GM23338 (cell line): ENCODE measurements around the gene RIT2. TPM values are rescaled to one million over a fixed set of nuclear protein-coding genes. Genes with fewer than 3 reads are reported as not detected.

Experiments
- ATAC-seq: fragments of 200-7000 bp; cut with Tn5 transposase; 3 replicates; pipeline ENCODE4 v1.9.1; 2020
- DNase-seq: peaks from one replicate; pipeline ENCODE4 v3.0.0-alpha.2; 2015; ENCODE audit warnings: low spot score
- H2AFZ ChIP-seq: fragments of 200-600 bp; sonication (generic); 2 replicates; pipeline ENCODE4 v1.8.0; 2016; ENCODE audit warnings: antibody characterized with exemption, mild to moderate bottlenecking, moderate library complexity
- H3F3A ChIP-seq: fragments of 200-600 bp; sonication (generic); replicated peaks from 2 replicates; pipeline ENCODE4 v1.8.0; 2017; ENCODE audit warnings: antibody characterized with exemption, mixed run types, low read depth
- H3K27ac ChIP-seq: fragments of 200-600 bp; sonication (generic); 2 replicates; pipeline ENCODE4 v1.6.1; 2016; ENCODE audit warnings: low read depth
- H3K27me3 ChIP-seq: fragments of 200-600 bp; sonication (generic); 2 replicates; pipeline ENCODE4 v1.8.0; 2016; ENCODE audit warnings: mild to moderate bottlenecking, mixed run types, moderate library complexity; ENCODE audit not compliant: insufficient read depth
- H3K36me3 ChIP-seq: fragments of 200-600 bp; sonication (generic); 2 replicates; pipeline ENCODE4 v1.8.0; 2016; ENCODE audit warnings: mild to moderate bottlenecking; ENCODE audit not compliant: insufficient read depth
- H3K4me1 ChIP-seq: fragments of 200-600 bp; sonication (generic); 2 replicates; pipeline ENCODE4 v1.8.0; 2016; ENCODE audit warnings: mild to moderate bottlenecking, moderate library complexity; ENCODE audit not compliant: insufficient read depth
- H3K4me2 ChIP-seq: fragments of 200-600 bp; sonication (generic); 2 replicates; pipeline ENCODE4 v1.7.1; 2017; ENCODE audit warnings: mixed run types
- H3K4me3 ChIP-seq: fragments of 200-600 bp; sonication (generic); 2 replicates; pipeline ENCODE4 v1.6.1; 2016; ENCODE audit warnings: mixed run types
- H3K79me2 ChIP-seq: fragments of 200-600 bp; sonication (generic); replicated peaks from 2 replicates; pipeline ENCODE4 v1.8.0; 2017; ENCODE audit warnings: mild to moderate bottlenecking; ENCODE audit not compliant: insufficient read depth
- H3K9me2 ChIP-seq: fragments of 200-600 bp; sonication (generic); 2 replicates; pipeline ENCODE4 v1.8.0; 2017; ENCODE audit not compliant: insufficient read depth
- H4K20me1 ChIP-seq: fragments of 200-600 bp; sonication (generic); replicated peaks from 2 replicates; pipeline ENCODE4 v1.8.0; 2017; ENCODE audit warnings: mild to moderate bottlenecking; ENCODE audit not compliant: insufficient read depth
- H3K27ac Mint-ChIP-seq: 2 replicates; pipeline ENCODE4 v1.8.0; 2020; ENCODE audit warnings: inconsistent platforms, mild to moderate bottlenecking, moderate library complexity, mixed read lengths
- H3K27me3 Mint-ChIP-seq: 3 replicates; pipeline ENCODE4 v1.8.0; 2022; ENCODE audit warnings: low read depth, mild to moderate bottlenecking, moderate library complexity, mixed read lengths, inconsistent platforms; ENCODE audit not compliant: insufficient read depth, poor library complexity
- H3K36me3 Mint-ChIP-seq: 3 replicates; pipeline ENCODE4 v1.8.0; 2021; ENCODE audit warnings: low read depth, mild to moderate bottlenecking, inconsistent platforms, moderate library complexity, mixed read lengths
- H3K4me1 Mint-ChIP-seq: 3 replicates; pipeline ENCODE4 v1.8.0; 2020; ENCODE audit warnings: mild to moderate bottlenecking, inconsistent platforms, mixed read lengths
- H3K4me3 Mint-ChIP-seq: 3 replicates; pipeline ENCODE4 v1.8.0; 2021; ENCODE audit warnings: moderate library complexity, mild to moderate bottlenecking, inconsistent platforms, mixed read lengths
- H3K9me3 Mint-ChIP-seq: 3 replicates; pipeline ENCODE4 v1.8.0; 2020; ENCODE audit warnings: moderate library complexity, mild to moderate bottlenecking, inconsistent platforms, mixed read lengths
- EZH2phosphoT487 ChIP-seq: fragments of 200-600 bp; sonication (generic); IDR thresholded peaks from one replicate; pipeline ENCODE4 v1.8.1; 2018; ENCODE audit warnings: antibody characterized with exemption; ENCODE audit not compliant: unreplicated experiment
- JUNB ChIP-seq: IDR thresholded peaks from one replicate; pipeline ENCODE4 v1.6.1; 2016; ENCODE audit warnings: antibody characterized with exemption; ENCODE audit not compliant: unreplicated experiment
- NANOG ChIP-seq: IDR thresholded peaks from 2 replicates; pipeline ENCODE4 v1.6.1; 2016; ENCODE audit warnings: antibody characterized with exemption, borderline replicate concordance
- POLR2AphosphoS5 ChIP-seq: IDR thresholded peaks from 2 replicates; pipeline ENCODE4 v1.6.1; 2016; ENCODE audit warnings: antibody characterized with exemption, low read depth
- STAT1 ChIP-seq: IDR thresholded peaks from one replicate; pipeline ENCODE4 v1.6.1; 2016; ENCODE audit warnings: antibody characterized with exemption; ENCODE audit not compliant: unreplicated experiment
- ZNF114 ChIP-seq: fragments of 250-450 bp; sonication (Bioruptor Pico); IDR thresholded peaks from 2 replicates; pipeline ENCODE4 v1.5.0; 2020; ENCODE audit warnings: mild to moderate bottlenecking, moderate library complexity
- ZNF331 ChIP-seq: fragments of 250-450 bp; sonication (Bioruptor Pico); IDR thresholded peaks from 2 replicates; pipeline ENCODE4 v1.5.0; 2020; ENCODE audit warnings: low read depth, mild to moderate bottlenecking, moderate library complexity
- polyA plus RNA-seq: library from polyadenylated mRNA; unstranded; fragments of >200 nt; fragmentation: Nextera tagmentation; extraction: Ambion mirVana; gene quantifications from 2 replicates; pipeline ENCODE4 v1.2.1, GENCODE V29; 2016
- total RNA-seq: library from RNA; depleted of rRNA; stranded (reverse); fragments of >200 nt; shearing (Covaris generic); gene quantifications from 2 replicates; pipeline ENCODE4 v1.2.3, GENCODE V29; 2014
- TF ChIP-seq, protein P1 (sequence below), 2 experiments: fragments of 200-600 bp in 1 of 2; sonication (generic) in 1 of 2; conservative IDR thresholded peaks; 2 replicates each; pipeline versions ENCODE4 v1.5.1 to v1.6.1; 2016 to 2017; ENCODE audit warnings: antibody characterized with exemption in 2 of 2, low read depth in 2 of 2, mild to moderate bottlenecking in 2 of 2, moderate library complexity in 1 of 2
- TF ChIP-seq, protein P2 (sequence below): IDR thresholded peaks from one replicate; pipeline ENCODE4 v1.6.1; 2018; ENCODE audit warnings: antibody characterized with exemption; ENCODE audit not compliant: unreplicated experiment

The RIT2 gene
- total and polyA plus RNA-seq, 2 experiments from 2014 or later, result 1.9 to 8.8 TPM

DNA sequence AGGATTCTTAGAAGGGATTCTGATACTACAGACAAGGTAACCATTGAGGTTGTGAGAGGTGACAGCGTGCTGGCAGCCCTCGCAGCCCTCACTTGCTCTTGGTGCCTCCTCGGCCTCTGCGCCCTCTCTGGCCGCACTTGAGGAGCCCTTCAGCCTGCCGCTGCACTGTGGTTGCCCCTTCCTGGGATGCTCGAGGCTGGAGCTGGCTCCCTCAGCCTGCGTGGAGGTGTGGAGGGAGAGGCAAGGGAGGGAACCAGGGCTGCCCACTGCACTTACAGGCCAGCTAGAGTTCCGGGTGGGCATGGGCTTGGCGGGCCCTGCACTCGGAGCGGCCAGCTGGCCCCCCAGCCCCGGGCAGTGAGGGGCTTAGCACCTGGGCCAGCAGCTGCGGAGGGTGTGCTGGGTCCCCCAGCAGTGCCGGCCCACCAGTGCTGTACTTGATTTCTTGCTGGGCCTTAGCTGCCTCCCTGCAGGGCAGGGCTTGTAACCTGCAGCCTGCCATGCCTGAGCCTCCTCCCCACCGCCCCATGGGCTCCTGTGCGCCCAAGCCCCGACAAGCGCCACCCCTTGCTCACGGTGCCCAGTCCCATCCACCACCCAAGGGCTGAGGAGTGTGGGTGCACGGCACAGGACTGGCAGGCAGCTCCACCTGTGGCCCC lies 23.9 kb upstream of the RIT2 start (continued):
- TF ChIP-seq, protein P1, sequence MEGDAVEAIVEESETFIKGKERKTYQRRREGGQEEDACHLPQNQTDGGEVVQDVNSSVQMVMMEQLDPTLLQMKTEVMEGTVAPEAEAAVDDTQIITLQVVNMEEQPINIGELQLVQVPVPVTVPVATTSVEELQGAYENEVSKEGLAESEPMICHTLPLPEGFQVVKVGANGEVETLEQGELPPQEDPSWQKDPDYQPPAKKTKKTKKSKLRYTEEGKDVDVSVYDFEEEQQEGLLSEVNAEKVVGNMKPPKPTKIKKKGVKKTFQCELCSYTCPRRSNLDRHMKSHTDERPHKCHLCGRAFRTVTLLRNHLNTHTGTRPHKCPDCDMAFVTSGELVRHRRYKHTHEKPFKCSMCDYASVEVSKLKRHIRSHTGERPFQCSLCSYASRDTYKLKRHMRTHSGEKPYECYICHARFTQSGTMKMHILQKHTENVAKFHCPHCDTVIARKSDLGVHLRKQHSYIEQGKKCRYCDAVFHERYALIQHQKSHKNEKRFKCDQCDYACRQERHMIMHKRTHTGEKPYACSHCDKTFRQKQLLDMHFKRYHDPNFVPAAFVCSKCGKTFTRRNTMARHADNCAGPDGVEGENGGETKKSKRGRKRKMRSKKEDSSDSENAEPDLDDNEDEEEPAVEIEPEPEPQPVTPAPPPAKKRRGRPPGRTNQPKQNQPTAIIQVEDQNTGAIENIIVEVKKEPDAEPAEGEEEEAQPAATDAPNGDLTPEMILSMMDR (conservative IDR thresholded peaks at IDR 0.05; ENCODE audit: low read depth in 2 of 2), result no peak
- TF ChIP-seq ZNF331 (CRISPR knock-in tag) (no peak), POLR2AphosphoS5 (no peak), JUNB (no peak)

DNA sequence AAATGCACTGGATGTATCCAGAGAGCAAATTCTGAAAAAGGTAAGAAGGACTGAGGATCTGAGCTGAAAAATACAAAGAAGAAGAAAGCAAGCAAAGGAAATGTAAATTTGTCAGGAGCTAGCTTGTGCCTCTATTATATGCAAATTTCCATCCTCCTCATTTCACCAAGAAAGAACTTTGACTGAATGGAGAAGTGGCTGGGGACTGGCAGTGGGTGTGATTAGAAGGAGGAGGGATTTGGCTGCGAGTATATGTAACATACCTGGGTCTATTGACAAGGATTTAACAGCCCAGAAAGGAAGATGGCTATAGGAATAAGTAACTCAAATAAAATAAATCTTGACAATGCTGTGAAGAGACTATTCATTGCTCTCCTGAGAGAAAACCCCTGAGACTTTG lies 19.4 kb upstream of the RIT2 start:
- Mint-ChIP-seq H3K4me1 (peaks cover under 1% of the 10 kb centered on the region; the same call in 2 of the 3 replicates), H3K27me3 (peaks cover 7% of the 10 kb centered on the region), H3K36me3 (peaks cover 33% of the 10 kb centered on the region), H3K9me3 (peaks cover 32% of the 10 kb centered on the region), H3K4me3 (no peak overlapping the region), H3K27ac (no peak overlapping the region)
- DNase-seq (no peak), ATAC-seq (no peak)
- no peaks in the 10 kb centered on the region for H3K9me2 ChIP-seq
- no peaks in the 10 kb centered on the region for H4K20me1 ChIP-seq
- H3K36me3 ChIP-seq, result 0 out of 2 replicates have a peak, but pooled peaks cover 3% of the 10 kb centered on the region
- H3K4me2 ChIP-seq, result no peak overlapping the region
- no peak overlapping the region for H2AFZ ChIP-seq
- H3K27ac ChIP-seq, result no peak overlapping the region
- H3K4me1 ChIP-seq, result no peaks in the 10 kb centered on the region
- no peak overlapping the region for H3K4me3 ChIP-seq
- no peaks in the 10 kb centered on the region for H3K79me2 ChIP-seq
- H3K27me3 ChIP-seq, result no peaks in the 10 kb centered on the region
- no peaks in the 10 kb centered on the region for H3F3A ChIP-seq
- no peak for TF ChIP-seq ZNF114 (CRISPR knock-in tag)
- no peak for TF ChIP-seq JUNB
- no peak for TF ChIP-seq STAT1
- TF ChIP-seq NANOG, result no peak
- TF ChIP-seq, protein P1 (conservative IDR thresholded peaks at IDR 0.05; ENCODE audit: low read depth in 2 of 2), result no peak
- no peak for TF ChIP-seq EZH2phosphoT487
- no peak for TF ChIP-seq ZNF331 (CRISPR knock-in tag)
- TF ChIP-seq, protein P2, sequence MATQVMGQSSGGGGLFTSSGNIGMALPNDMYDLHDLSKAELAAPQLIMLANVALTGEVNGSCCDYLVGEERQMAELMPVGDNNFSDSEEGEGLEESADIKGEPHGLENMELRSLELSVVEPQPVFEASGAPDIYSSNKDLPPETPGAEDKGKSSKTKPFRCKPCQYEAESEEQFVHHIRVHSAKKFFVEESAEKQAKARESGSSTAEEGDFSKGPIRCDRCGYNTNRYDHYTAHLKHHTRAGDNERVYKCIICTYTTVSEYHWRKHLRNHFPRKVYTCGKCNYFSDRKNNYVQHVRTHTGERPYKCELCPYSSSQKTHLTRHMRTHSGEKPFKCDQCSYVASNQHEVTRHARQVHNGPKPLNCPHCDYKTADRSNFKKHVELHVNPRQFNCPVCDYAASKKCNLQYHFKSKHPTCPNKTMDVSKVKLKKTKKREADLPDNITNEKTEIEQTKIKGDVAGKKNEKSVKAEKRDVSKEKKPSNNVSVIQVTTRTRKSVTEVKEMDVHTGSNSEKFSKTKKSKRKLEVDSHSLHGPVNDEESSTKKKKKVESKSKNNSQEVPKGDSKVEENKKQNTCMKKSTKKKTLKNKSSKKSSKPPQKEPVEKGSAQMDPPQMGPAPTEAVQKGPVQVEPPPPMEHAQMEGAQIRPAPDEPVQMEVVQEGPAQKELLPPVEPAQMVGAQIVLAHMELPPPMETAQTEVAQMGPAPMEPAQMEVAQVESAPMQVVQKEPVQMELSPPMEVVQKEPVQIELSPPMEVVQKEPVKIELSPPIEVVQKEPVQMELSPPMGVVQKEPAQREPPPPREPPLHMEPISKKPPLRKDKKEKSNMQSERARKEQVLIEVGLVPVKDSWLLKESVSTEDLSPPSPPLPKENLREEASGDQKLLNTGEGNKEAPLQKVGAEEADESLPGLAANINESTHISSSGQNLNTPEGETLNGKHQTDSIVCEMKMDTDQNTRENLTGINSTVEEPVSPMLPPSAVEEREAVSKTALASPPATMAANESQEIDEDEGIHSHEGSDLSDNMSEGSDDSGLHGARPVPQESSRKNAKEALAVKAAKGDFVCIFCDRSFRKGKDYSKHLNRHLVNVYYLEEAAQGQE, result no peak
